OCI-LY7 (cell line): ENCODE data around the gene ADAMTS13.

Experiments used
- EZH2phosphoT487 ChIP-seq: fragments of 200-600 bp; sonication (generic); IDR thresholded peaks from 2 replicates; pipeline ENCODE4 v1.6.1; 2018; ENCODE audit warnings: low read depth, borderline replicate concordance, mild to moderate bottlenecking, mixed run types, antibody characterized with exemption, low read length, moderate library complexity, mixed read lengths
- TF ChIP-seq, protein P1 (sequence below): fragments of 200-600 bp; sonication (generic); conservative IDR thresholded peaks from 2 replicates; pipeline ENCODE4 v1.5.1; 2014; ENCODE audit warnings: mild to moderate bottlenecking, antibody characterized with exemption, low read length, moderate library complexity, mixed read lengths

DNA sequence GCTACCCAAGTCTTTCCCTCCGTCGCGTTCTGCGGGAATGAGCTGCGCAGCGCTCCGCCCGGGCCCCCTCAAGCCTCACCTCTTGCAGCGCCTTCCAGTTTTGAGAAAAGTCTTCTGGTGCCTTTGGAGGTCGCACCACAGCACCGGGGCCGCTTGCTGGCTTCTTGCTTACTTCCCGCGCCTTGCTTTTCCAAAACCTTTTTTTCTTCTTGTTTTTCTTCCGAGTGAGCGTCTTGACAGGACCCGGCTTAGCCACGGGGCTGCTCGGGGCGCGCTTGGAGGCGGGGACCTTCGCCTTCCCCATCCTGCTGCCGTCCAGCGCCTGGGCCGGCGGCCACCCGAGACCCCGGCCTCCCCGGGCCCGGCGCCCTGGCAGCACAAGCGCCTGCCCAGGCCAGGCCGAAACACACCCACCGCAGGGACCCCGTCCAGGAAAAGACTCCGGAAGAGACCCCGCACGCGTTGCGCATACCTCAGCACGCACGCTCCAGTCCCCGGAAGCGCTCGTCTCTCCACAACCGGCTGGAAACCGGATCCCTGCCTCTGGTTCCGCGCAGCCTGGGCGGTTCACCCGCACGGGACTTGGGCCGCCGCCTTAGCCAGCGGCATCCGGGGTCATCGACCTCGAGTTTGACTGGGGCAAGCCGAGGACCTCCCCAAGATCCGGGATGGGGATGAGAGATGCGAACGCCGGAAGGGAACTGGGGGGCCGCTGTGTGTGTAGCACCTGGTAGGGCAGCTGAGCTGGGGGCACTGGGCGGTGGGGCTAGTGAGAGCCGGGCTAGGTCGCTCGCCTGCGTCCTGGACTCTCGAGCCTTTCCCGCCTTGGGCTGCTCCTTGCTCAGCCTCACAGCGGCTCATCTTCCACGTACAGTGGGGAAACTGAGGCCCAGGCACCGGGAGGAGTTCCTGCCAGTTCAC, 4.4 kb upstream of the ADAMTS13 start, which contains the start of gene REXO4:
- TF ChIP-seq, protein P1, sequence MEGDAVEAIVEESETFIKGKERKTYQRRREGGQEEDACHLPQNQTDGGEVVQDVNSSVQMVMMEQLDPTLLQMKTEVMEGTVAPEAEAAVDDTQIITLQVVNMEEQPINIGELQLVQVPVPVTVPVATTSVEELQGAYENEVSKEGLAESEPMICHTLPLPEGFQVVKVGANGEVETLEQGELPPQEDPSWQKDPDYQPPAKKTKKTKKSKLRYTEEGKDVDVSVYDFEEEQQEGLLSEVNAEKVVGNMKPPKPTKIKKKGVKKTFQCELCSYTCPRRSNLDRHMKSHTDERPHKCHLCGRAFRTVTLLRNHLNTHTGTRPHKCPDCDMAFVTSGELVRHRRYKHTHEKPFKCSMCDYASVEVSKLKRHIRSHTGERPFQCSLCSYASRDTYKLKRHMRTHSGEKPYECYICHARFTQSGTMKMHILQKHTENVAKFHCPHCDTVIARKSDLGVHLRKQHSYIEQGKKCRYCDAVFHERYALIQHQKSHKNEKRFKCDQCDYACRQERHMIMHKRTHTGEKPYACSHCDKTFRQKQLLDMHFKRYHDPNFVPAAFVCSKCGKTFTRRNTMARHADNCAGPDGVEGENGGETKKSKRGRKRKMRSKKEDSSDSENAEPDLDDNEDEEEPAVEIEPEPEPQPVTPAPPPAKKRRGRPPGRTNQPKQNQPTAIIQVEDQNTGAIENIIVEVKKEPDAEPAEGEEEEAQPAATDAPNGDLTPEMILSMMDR, result no peak
- no peak for TF ChIP-seq EZH2phosphoT487
